ENCODE measurements around the gene MGAT4B.

- TF ChIP-seq CTCF (IDR thresholded peaks at IDR 0.05; ENCODE audit: poor library complexity) = no peak
- no peak for TF ChIP-seq EZH2 (IDR thresholded peaks at IDR 0.05; ENCODE audit: borderline replicate concordance)
Observed at GRCh38 chr5:179827680-179828079, 21.0 kb upstream of the MGAT4B start.

Data from hepatocyte (in vitro differentiated cells).